Measurements from ENCODE around the gene ZNF546.

Gene ZNF546

DNA sequence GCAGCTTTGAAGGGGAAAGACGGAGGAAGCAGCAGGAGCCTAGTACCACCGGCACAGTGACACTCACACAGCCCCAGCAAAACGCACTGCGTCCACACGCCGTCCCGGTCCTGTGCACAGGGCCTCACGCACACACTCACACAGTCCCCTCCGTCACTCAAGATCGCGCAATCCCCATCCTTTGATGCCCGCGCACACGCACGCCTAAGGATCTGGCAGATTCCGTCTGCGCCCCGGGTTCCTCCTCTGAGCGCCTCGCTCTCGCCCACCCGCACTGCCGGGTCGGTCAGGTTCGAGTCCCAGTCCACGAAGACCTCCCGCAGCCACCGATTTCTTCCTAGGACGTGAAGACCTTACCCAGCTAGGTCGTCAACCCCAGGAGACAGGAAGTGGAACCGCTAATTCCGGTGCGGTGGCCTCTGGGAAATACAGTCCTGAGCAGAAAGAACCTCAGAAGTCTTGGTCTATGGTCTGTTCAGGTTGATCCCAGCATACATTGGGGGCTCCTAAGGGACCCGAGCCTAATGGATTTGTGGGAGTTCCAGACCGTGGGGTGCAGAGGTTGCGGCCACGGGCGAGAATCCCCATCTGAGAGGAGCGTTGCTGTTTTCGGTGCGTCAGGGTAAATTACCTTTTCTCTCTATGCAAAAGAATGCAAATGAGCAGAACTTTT, 59.1 kb downstream of the ZNF546 start, which contains the start of gene ZNF780B:
TSS of gene ZNF780B (minus strand) at position 400 of the 673 bp plus-strand sequence. CDS start 5,899 bp downstream, outside the sequence.
- DNase-seq (ENCODE audit: low read depth in 2 of 2): peak; percentile 49 to 59

DNA sequence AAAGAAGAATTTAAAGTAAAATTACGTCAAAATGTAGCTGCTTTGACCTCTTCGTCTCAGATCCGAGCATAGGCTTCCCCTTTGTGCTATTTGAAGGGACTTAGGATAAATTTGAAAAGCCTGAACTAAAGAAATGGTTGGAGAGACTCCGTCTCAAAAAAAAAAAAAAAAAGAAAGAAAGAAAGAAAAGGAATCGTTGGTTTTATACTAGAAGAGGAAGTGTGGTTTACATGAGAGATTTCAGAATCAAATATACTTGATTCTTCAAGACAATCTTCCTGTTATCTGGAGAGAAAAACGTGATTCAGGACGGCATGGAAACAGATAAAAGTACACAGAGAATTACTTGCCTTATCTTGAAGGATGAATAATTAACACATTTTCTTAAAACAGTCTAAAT, 59.6 kb downstream of the ZNF546 start:
- no peak for DNase-seq (ENCODE audit: low read depth in 2 of 2)

DNA sequence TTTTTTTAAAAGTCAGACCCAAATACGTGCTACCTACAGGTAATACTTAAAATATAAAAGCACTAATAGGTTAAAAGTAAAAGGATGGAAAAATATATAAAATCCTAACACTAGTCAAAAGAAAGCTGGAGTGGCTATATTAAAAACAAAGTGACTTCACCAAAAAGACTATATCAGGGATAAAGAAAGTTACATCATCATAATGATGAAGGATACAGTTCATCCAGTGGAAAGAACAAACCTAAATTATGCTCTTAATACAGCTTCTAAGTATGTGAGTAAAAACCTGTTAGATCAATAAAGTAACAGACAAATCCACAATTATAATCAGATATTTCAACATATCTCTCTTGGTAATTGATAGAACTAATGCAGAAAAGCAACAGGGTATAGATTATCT, 60.3 kb downstream of the ZNF546 start:
- no peak for DNase-seq (ENCODE audit: low read depth in 2 of 2)

DNA sequence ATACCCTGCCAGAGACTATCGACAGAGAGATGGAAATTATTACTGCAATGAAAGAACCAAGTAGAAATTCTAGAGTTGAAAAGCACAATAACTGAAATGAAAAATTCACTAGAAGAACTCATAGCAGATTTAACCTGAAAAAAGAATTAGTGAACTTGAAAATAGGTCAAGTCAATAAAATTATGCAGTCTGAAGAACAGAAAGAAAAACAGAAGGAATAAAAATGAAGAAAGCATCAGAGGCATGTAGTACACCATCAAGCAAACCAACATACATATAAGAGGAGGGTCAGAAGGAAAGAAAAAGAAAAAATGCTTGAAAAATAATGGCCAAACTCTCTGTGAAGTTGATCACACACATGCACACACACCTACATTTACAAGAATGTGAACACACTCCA, 62.8 kb downstream of the ZNF546 start:
- DNase-seq (ENCODE audit: low read depth in 2 of 2): no peak

DNA sequence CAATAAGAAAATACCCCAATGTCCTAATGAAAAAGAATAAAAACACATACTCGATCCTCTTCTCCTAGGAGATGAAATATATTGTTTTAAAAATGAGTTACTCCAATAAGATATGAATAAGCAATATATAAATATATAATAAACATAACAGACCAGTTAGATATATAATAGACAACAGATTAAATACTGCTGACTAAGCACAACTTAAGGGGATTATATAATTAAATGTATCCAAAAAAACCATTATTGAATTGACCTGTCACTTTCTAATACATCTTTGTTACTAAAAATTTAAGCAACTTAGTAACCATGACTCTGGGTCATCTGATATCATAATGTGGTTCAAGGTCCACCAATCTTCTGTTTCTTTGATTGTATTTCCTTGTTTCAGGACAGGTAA, 73.2 kb downstream of the ZNF546 start:
- no peak for DNase-seq (ENCODE audit: low read depth in 2 of 2)

Data from stimulated activated CD8-positive, alpha-beta memory T cell treated with anti-CD3 and anti-CD28 coated beads, Interleukin-2, amount 100 ng/mL, for 48 hours (primary cell).